ENCODE data around the gene ESR1. TPM values are rescaled to one million over a fixed set of nuclear protein-coding genes. Genes with fewer than 3 reads are reported as not detected.
"Not testable (repeated sequence)": the region's sequence is repeated elsewhere in the genome, so short reads cannot be mapped to it uniquely, and the experiment has no call there.

Gene ESR1
- total RNA-seq, 1 experiment from 2014 or later = 4.1 TPM

GRCh38 chr6:151974061-151974617, 166.7 kb downstream of the ESR1 start:
- Histone ChIP-seq H3K36me3 (ENCODE audit: insufficient read depth, low read length) (no peaks in the 10 kb centered on the region), H3K4me3 (ENCODE audit: low read length) (no peak overlapping the region), H3K4me1 (ENCODE audit: low read length) (no peaks in the 10 kb centered on the region), H3K27ac (ENCODE audit: low read length) (no peak overlapping the region), H4K20me1 (ENCODE audit: insufficient read depth, low read depth, low read length) (no peaks in the 10 kb centered on the region), H3K27me3 (ENCODE audit: low read length) (no peaks in the 10 kb centered on the region), H3K79me2 (ENCODE audit: low read length) (no peaks in the 10 kb centered on the region), H3K9me2 (replicated peaks; ENCODE audit: insufficient read depth, low read length) (no peaks in the 10 kb centered on the region), H3K4me2 (ENCODE audit: low read depth, low read length, poor library complexity, severe bottlenecking) (no peak overlapping the region), H2AFZ (ENCODE audit: low read length) (no peak overlapping the region), H3K9ac (ENCODE audit: low read length) (no peak overlapping the region), H3K9me3 (ENCODE audit: low read length) (no peaks in the 10 kb centered on the region)
- no peak for DNase-seq

GRCh38 chr6:151975795-151976194, 168.3 kb downstream of the ESR1 start:
- no peaks in the 10 kb centered on the region for H3K9me2 ChIP-seq (replicated peaks; ENCODE audit: insufficient read depth, low read length)
- no peaks in the 10 kb centered on the region for H3K9me3 ChIP-seq (ENCODE audit: low read length)
- H3K4me1 ChIP-seq (ENCODE audit: low read length) = no peaks in the 10 kb centered on the region
- H3K4me2 ChIP-seq (ENCODE audit: low read depth, low read length, poor library complexity, severe bottlenecking) = no peak overlapping the region
- H3K36me3 ChIP-seq (ENCODE audit: insufficient read depth, low read length) = no peaks in the 10 kb centered on the region
- H3K27me3 ChIP-seq (ENCODE audit: low read length) = no peaks in the 10 kb centered on the region
- no peak overlapping the region for H2AFZ ChIP-seq (ENCODE audit: low read length)
- no peaks in the 10 kb centered on the region for H3K79me2 ChIP-seq (ENCODE audit: low read length)
- H4K20me1 ChIP-seq (ENCODE audit: insufficient read depth, low read depth, low read length) = no peaks in the 10 kb centered on the region
- no peak for DNase-seq
- no peak overlapping the region for H3K9ac ChIP-seq (ENCODE audit: low read length)
- H3K27ac ChIP-seq (ENCODE audit: low read length) = no peak overlapping the region
- H3K4me3 ChIP-seq (ENCODE audit: low read length) = no peak overlapping the region

- not testable (repeated sequence) for H3K9me3 ChIP-seq (ENCODE audit: low read length); H3K4me2 ChIP-seq (ENCODE audit: low read depth, low read length, poor library complexity, severe bottlenecking); DNase-seq; H2AFZ ChIP-seq (ENCODE audit: low read length); H4K20me1 ChIP-seq (ENCODE audit: insufficient read depth, low read depth, low read length); H3K4me1 ChIP-seq (ENCODE audit: low read length); H3K27me3 ChIP-seq (ENCODE audit: low read length); H3K27ac ChIP-seq (ENCODE audit: low read length); H3K79me2 ChIP-seq (ENCODE audit: low read length); H3K4me3 ChIP-seq (ENCODE audit: low read length); H3K9ac ChIP-seq (ENCODE audit: low read length); H3K36me3 ChIP-seq (ENCODE audit: insufficient read depth, low read length); H3K9me2 ChIP-seq (replicated peaks; ENCODE audit: insufficient read depth, low read length)
These were observed 180.7 kb downstream of the ESR1 start for GRCh38 chr6:151988199-151988598.

- H3K9me3 ChIP-seq (ENCODE audit: low read length) = no peaks in the 10 kb centered on the region
- H3K4me1 ChIP-seq (ENCODE audit: low read length) = no peaks in the 10 kb centered on the region
- no peak for DNase-seq
These were observed 184.6 kb downstream of the ESR1 start for GRCh38 chr6:151992091-151992490.

GRCh38 chr6:151993364-151993763, 185.9 kb downstream of the ESR1 start:
- Histone ChIP-seq H3K9ac (ENCODE audit: low read length) (no peak overlapping the region), H3K79me2 (ENCODE audit: low read length) (no peaks in the 10 kb centered on the region), H3K9me3 (ENCODE audit: low read length) (no peaks in the 10 kb centered on the region), H4K20me1 (ENCODE audit: insufficient read depth, low read depth, low read length) (no peaks in the 10 kb centered on the region), H3K27ac (ENCODE audit: low read length) (no peak overlapping the region), H2AFZ (ENCODE audit: low read length) (no peak overlapping the region), H3K4me2 (ENCODE audit: low read depth, low read length, poor library complexity, severe bottlenecking) (no peak overlapping the region), H3K27me3 (ENCODE audit: low read length) (no peaks in the 10 kb centered on the region), H3K9me2 (replicated peaks; ENCODE audit: insufficient read depth, low read length) (no peaks in the 10 kb centered on the region), H3K4me3 (ENCODE audit: low read length) (no peak overlapping the region), H3K36me3 (ENCODE audit: insufficient read depth, low read length) (no peaks in the 10 kb centered on the region), H3K4me1 (ENCODE audit: low read length) (no peaks in the 10 kb centered on the region)
- DNase-seq = no peak

More at GRCh38 chr6:151992091-151992490, 184.6 kb downstream of the ESR1 start:
- Histone ChIP-seq H3K27ac (ENCODE audit: low read length) (no peak overlapping the region), H4K20me1 (ENCODE audit: insufficient read depth, low read depth, low read length) (no peaks in the 10 kb centered on the region), H3K4me2 (ENCODE audit: low read depth, low read length, poor library complexity, severe bottlenecking) (no peak overlapping the region), H3K79me2 (ENCODE audit: low read length) (no peaks in the 10 kb centered on the region), H3K36me3 (ENCODE audit: insufficient read depth, low read length) (no peaks in the 10 kb centered on the region), H3K9ac (ENCODE audit: low read length) (no peak overlapping the region), H3K4me3 (ENCODE audit: low read length) (no peak overlapping the region), H3K9me2 (replicated peaks; ENCODE audit: insufficient read depth, low read length) (no peaks in the 10 kb centered on the region), H3K27me3 (ENCODE audit: low read length) (no peaks in the 10 kb centered on the region), H2AFZ (ENCODE audit: low read length) (no peak overlapping the region)

- Histone ChIP-seq H3K9me3 (ENCODE audit: low read length) (no peaks in the 10 kb centered on the region), H3K4me3 (ENCODE audit: low read length) (no peak overlapping the region), H2AFZ (ENCODE audit: low read length) (no peak overlapping the region), H3K36me3 (ENCODE audit: insufficient read depth, low read length) (no peaks in the 10 kb centered on the region), H3K27me3 (ENCODE audit: low read length) (no peaks in the 10 kb centered on the region), H3K27ac (ENCODE audit: low read length) (no peak overlapping the region), H3K9ac (ENCODE audit: low read length) (no peak overlapping the region), H3K4me1 (ENCODE audit: low read length) (no peaks in the 10 kb centered on the region), H4K20me1 (ENCODE audit: insufficient read depth, low read depth, low read length) (no peaks in the 10 kb centered on the region), H3K79me2 (ENCODE audit: low read length) (no peaks in the 10 kb centered on the region), H3K9me2 (replicated peaks; ENCODE audit: insufficient read depth, low read length) (no peaks in the 10 kb centered on the region), H3K4me2 (ENCODE audit: low read depth, low read length, poor library complexity, severe bottlenecking) (no peak overlapping the region)
- DNase-seq = no peak
These were observed 191.3 kb downstream of the ESR1 start for GRCh38 chr6:151998784-151999183.

- Histone ChIP-seq H3K36me3 (ENCODE audit: insufficient read depth, low read length) (no peaks in the 10 kb centered on the region), H4K20me1 (ENCODE audit: insufficient read depth, low read depth, low read length) (no peaks in the 10 kb centered on the region), H3K4me2 (ENCODE audit: low read depth, low read length, poor library complexity, severe bottlenecking) (no peak overlapping the region), H3K4me1 (ENCODE audit: low read length) (no peaks in the 10 kb centered on the region), H3K9me2 (replicated peaks; ENCODE audit: insufficient read depth, low read length) (no peaks in the 10 kb centered on the region), H2AFZ (ENCODE audit: low read length) (no peak overlapping the region), H3K27me3 (ENCODE audit: low read length) (no peaks in the 10 kb centered on the region), H3K9ac (ENCODE audit: low read length) (no peak overlapping the region), H3K79me2 (ENCODE audit: low read length) (no peaks in the 10 kb centered on the region), H3K9me3 (ENCODE audit: low read length) (no peaks in the 10 kb centered on the region), H3K27ac (ENCODE audit: low read length) (no peak overlapping the region), H3K4me3 (ENCODE audit: low read length) (no peak overlapping the region)
- no peak for DNase-seq
These were observed 191.7 kb downstream of the ESR1 start for GRCh38 chr6:151999194-151999593.

- no peak for DNase-seq
- Histone ChIP-seq H3K27ac (ENCODE audit: low read length) (no peak overlapping the region), H3K4me2 (ENCODE audit: low read depth, low read length, poor library complexity, severe bottlenecking) (no peak overlapping the region), H2AFZ (ENCODE audit: low read length) (no peak overlapping the region), H3K36me3 (ENCODE audit: insufficient read depth, low read length) (no peaks in the 10 kb centered on the region), H3K4me1 (ENCODE audit: low read length) (no peaks in the 10 kb centered on the region), H3K9ac (ENCODE audit: low read length) (no peak overlapping the region), H3K9me3 (ENCODE audit: low read length) (no peaks in the 10 kb centered on the region), H3K27me3 (ENCODE audit: low read length) (no peaks in the 10 kb centered on the region), H3K79me2 (ENCODE audit: low read length) (no peaks in the 10 kb centered on the region), H4K20me1 (ENCODE audit: insufficient read depth, low read depth, low read length) (no peaks in the 10 kb centered on the region), H3K4me3 (ENCODE audit: low read length) (no peak overlapping the region), H3K9me2 (replicated peaks; ENCODE audit: insufficient read depth, low read length) (no peaks in the 10 kb centered on the region)
These were observed 193.9 kb downstream of the ESR1 start for GRCh38 chr6:152001408-152001807.

GRCh38 chr6:152002306-152002705, 194.8 kb downstream of the ESR1 start:
- no peaks in the 10 kb centered on the region for H3K27me3 ChIP-seq (ENCODE audit: low read length)
- H3K4me3 ChIP-seq (ENCODE audit: low read length) = no peak overlapping the region
- no peaks in the 10 kb centered on the region for H3K9me2 ChIP-seq (replicated peaks; ENCODE audit: insufficient read depth, low read length)
- H3K9ac ChIP-seq (ENCODE audit: low read length) = no peak overlapping the region
- DNase-seq = no peak
- H2AFZ ChIP-seq (ENCODE audit: low read length) = no peak overlapping the region
- no peaks in the 10 kb centered on the region for H4K20me1 ChIP-seq (ENCODE audit: insufficient read depth, low read depth, low read length)
- no peak overlapping the region for H3K4me2 ChIP-seq (ENCODE audit: low read depth, low read length, poor library complexity, severe bottlenecking)
- no peaks in the 10 kb centered on the region for H3K4me1 ChIP-seq (ENCODE audit: low read length)
- H3K9me3 ChIP-seq (ENCODE audit: low read length) = no peaks in the 10 kb centered on the region
- H3K36me3 ChIP-seq (ENCODE audit: insufficient read depth, low read length) = no peaks in the 10 kb centered on the region
- no peak overlapping the region for H3K27ac ChIP-seq (ENCODE audit: low read length)
- no peaks in the 10 kb centered on the region for H3K79me2 ChIP-seq (ENCODE audit: low read length)

Data from Karpas-422 (cell line).